Measurements from ENCODE around the gene DGKE. TPM values are rescaled to one million over a fixed set of nuclear protein-coding genes. Genes with fewer than 3 reads are reported as not detected.

Gene DGKE
- total and polyA plus RNA-seq, 2 of the 13 experiments (the other 11 are each of a cell fraction or from before 2014, with no cell fraction given) = 3.2 to 5.3 TPM

DNA sequence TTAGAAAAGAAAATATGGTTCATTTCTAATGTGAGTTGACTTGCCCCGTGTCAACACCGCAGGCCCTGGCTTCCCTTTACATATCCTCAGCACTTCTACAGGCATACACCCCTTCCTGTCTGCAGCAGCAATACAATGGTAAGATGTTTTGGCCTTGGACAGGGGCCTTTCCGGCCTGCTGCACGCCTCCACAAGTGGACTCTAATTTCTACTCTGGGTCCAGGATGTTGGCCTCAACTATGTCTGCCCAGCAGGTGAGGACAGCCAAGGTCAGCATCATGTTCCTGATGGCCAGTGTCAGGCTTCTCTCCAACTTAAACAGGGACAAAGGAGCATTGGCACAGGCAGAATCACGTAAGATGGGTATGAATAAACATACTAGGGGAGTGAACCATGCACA, 11.2 kb upstream of the DGKE start (continued):
- TF ChIP-seq, protein P1, sequence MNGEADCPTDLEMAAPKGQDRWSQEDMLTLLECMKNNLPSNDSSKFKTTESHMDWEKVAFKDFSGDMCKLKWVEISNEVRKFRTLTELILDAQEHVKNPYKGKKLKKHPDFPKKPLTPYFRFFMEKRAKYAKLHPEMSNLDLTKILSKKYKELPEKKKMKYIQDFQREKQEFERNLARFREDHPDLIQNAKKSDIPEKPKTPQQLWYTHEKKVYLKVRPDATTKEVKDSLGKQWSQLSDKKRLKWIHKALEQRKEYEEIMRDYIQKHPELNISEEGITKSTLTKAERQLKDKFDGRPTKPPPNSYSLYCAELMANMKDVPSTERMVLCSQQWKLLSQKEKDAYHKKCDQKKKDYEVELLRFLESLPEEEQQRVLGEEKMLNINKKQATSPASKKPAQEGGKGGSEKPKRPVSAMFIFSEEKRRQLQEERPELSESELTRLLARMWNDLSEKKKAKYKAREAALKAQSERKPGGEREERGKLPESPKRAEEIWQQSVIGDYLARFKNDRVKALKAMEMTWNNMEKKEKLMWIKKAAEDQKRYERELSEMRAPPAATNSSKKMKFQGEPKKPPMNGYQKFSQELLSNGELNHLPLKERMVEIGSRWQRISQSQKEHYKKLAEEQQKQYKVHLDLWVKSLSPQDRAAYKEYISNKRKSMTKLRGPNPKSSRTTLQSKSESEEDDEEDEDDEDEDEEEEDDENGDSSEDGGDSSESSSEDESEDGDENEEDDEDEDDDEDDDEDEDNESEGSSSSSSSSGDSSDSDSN (CRISPR knock-in tag; IDR thresholded peaks at IDR 0.05) = peak; percentile 40; the same call in 1 of the 2 replicates
- TF ChIP-seq STAT5B (CRISPR knock-in tag; IDR thresholded peaks at IDR 0.05) (no peak), ZNF101 (CRISPR knock-in tag; IDR thresholded peaks at IDR 0.05; ENCODE audit: borderline replicate concordance, low read depth) (no peak), SALL1 (CRISPR knock-in tag; IDR thresholded peaks at IDR 0.05) (peak; percentile 65), ATRX (CRISPR knock-in tag; IDR thresholded peaks at IDR 0.05; ENCODE audit: borderline replicate concordance) (no peak), FOXA3 (CRISPR knock-in tag; IDR thresholded peaks at IDR 0.05) (0 out of 2 replicates have a peak, but pooled peaks have one; percentile 10), ZFX (CRISPR knock-in tag; IDR thresholded peaks at IDR 0.05; ENCODE audit: low read depth) (peak; percentile 71; the same call in 1 of the 2 replicates), ZNF652 (CRISPR knock-in tag; IDR thresholded peaks at IDR 0.05; ENCODE audit: borderline replicate concordance, low read depth) (peak; percentile 91), SAP130 (CRISPR knock-in tag; IDR thresholded peaks at IDR 0.05; ENCODE audit: low read depth) (peak; percentile 48; the same call in 1 of the 2 replicates), HNF4A (CRISPR knock-in tag; IDR thresholded peaks at IDR 0.05) (peak; percentile 41; the same call in 1 of the 2 replicates), SPEN (CRISPR knock-in tag; IDR thresholded peaks at IDR 0.05; ENCODE audit: low read depth) (peak; percentile 52; the same call in 1 of the 2 replicates), PITX1 (CRISPR knock-in tag; IDR thresholded peaks at IDR 0.05) (no peak), KLF9 (CRISPR knock-in tag; IDR thresholded peaks at IDR 0.05; ENCODE audit: low read depth) (no peak), ETV5 (CRISPR knock-in tag; IDR thresholded peaks at IDR 0.05; ENCODE audit: borderline replicate concordance) (peak; percentile 73; the same call in 1 of the 2 replicates)
- TF ChIP-seq, protein P2, sequence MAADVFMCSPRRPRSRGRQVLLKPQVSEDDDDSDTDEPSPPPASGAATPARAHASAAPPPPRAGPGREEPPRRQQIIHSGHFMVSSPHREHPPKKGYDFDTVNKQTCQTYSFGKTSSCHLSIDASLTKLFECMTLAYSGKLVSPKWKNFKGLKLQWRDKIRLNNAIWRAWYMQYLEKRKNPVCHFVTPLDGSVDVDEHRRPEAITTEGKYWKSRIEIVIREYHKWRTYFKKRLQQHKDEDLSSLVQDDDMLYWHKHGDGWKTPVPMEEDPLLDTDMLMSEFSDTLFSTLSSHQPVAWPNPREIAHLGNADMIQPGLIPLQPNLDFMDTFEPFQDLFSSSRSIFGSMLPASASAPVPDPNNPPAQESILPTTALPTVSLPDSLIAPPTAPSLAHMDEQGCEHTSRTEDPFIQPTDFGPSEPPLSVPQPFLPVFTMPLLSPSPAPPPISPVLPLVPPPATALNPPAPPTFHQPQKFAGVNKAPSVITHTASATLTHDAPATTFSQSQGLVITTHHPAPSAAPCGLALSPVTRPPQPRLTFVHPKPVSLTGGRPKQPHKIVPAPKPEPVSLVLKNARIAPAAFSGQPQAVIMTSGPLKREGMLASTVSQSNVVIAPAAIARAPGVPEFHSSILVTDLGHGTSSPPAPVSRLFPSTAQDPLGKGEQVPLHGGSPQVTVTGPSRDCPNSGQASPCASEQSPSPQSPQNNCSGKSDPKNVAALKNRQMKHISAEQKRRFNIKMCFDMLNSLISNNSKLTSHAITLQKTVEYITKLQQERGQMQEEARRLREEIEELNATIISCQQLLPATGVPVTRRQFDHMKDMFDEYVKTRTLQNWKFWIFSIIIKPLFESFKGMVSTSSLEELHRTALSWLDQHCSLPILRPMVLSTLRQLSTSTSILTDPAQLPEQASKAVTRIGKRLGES (CRISPR knock-in tag; IDR thresholded peaks at IDR 0.05; ENCODE audit: borderline replicate concordance) = no peak
- TF ChIP-seq, protein P3, sequence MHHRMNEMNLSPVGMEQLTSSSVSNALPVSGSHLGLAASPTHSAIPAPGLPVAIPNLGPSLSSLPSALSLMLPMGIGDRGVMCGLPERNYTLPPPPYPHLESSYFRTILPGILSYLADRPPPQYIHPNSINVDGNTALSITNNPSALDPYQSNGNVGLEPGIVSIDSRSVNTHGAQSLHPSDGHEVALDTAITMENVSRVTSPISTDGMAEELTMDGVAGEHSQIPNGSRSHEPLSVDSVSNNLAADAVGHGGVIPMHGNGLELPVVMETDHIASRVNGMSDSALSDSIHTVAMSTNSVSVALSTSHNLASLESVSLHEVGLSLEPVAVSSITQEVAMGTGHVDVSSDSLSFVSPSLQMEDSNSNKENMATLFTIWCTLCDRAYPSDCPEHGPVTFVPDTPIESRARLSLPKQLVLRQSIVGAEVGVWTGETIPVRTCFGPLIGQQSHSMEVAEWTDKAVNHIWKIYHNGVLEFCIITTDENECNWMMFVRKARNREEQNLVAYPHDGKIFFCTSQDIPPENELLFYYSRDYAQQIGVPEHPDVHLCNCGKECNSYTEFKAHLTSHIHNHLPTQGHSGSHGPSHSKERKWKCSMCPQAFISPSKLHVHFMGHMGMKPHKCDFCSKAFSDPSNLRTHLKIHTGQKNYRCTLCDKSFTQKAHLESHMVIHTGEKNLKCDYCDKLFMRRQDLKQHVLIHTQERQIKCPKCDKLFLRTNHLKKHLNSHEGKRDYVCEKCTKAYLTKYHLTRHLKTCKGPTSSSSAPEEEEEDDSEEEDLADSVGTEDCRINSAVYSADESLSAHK (CRISPR knock-in tag; IDR thresholded peaks at IDR 0.05; ENCODE audit: borderline replicate concordance) = no peak

Measured in HepG2 (cell line).